Upper lobe of left lung (tissue), 6 donors: ENCODE measurements around the gene KCNQ4. TPM values are rescaled to one million over a fixed set of nuclear protein-coding genes. Genes with fewer than 3 reads are reported as not detected.

ENCODE experiments used
- ATAC-seq, 2 donors: fragments of 200-7000 bp; cut with Tn5 transposase; one replicate each; pipeline ENCODE4 v1.9.1; 2022; ENCODE audit warnings: mild to moderate bottlenecking in 2 of 2, moderate library complexity in 2 of 2; ENCODE audit not compliant: low FRiP score in 2 of 2
- DNase-seq, 2 donors: peaks; one replicate each; pipeline ENCODE4 v3.0.0-alpha.2; 2019 to 2020
- H3K27ac ChIP-seq, 4 donors: fragments of 200-600 bp; sonication (generic); one replicate each; pipeline ENCODE4 v1.5.1; 2016 to 2019
- H3K27me3 ChIP-seq, 4 donors: fragments of 200-600 bp; sonication (generic); one replicate each; pipeline ENCODE4 v1.5.1; 2017 to 2019
- H3K36me3 ChIP-seq, 4 donors: fragments of 200-600 bp; sonication (generic); one replicate each; pipeline ENCODE4 v1.5.1; 2016 to 2019
- H3K4me1 ChIP-seq, 4 donors: fragments of 200-600 bp; sonication (generic); one replicate each; pipeline ENCODE4 v1.5.1; 2018 to 2019
- H3K4me3 ChIP-seq, 4 donors: fragments of 200-600 bp; sonication (generic); one replicate each; pipeline ENCODE4 v1.5.1; 2017 to 2019; ENCODE audit warnings: mild to moderate bottlenecking in 2 of 4, moderate library complexity in 1 of 4
- H3K9me3 ChIP-seq, 4 donors: fragments of 200-600 bp; sonication (generic); one replicate each; pipeline ENCODE4 v1.5.1; 2018 to 2019
- CTCF ChIP-seq, 6 experiments: fragments of 450-650 bp in 4 of 6; fragments of 200-600 bp in 2 of 6; sonication (generic) in 2 of 6; IDR thresholded peaks; one replicate each; pipeline ENCODE4 v1.5.1; 2016 to 2019; ENCODE audit warnings: antibody characterized with exemption in 6 of 6
- EP300 ChIP-seq, 4 donors: sonication (generic); formaldehyde crosslinking; IDR thresholded peaks; one replicate each; pipeline ENCODE4 v1.5.1; 2017; ENCODE audit warnings: antibody characterized with exemption in 4 of 4, control low read depth in 2 of 4
- POLR2A ChIP-seq, 4 donors: fragments of 450-650 bp; IDR thresholded peaks; one replicate each; pipeline ENCODE4 v1.5.1; 2016 to 2017; ENCODE audit warnings: antibody characterized with exemption in 4 of 4, mild to moderate bottlenecking in 2 of 4
- POLR2AphosphoS5 ChIP-seq, 2 donors: sonication (generic); formaldehyde crosslinking; IDR thresholded peaks; one replicate each; pipeline ENCODE4 v1.5.1; 2017; ENCODE audit warnings: antibody characterized with exemption in 2 of 2
- WGBS, 2 donors: methylation state at CpG; one replicate each; pipeline ENCODE4 v1.1.5; 2017 to 2018; 5-methylcytosine and 5-hydroxymethylcytosine counted together
- total RNA-seq, 6 donors: library from RNA; depleted of rRNA in 4 of 6; stranded (reverse); fragments of >200 nt in 4 of 6; gene quantifications; one replicate each; pipeline versions ENCODE4 v1.1.0 to v1.2.1, GENCODE V29; 2016 to 2021
- donor health status: DM: no; HTN: no; CAD: no; lungs with moderate emphysema.
- donor health status: DM: no; HTN: yes; CAD: no; lungs with severe emphysema.

The KCNQ4 gene
- total RNA-seq, 6 donors from 2014 or later, result 0.44 to 0.89 (median 0.60) TPM; not detected in 1

GRCh38 chr1:40777224-40777970 lies 6.2 kb upstream of the KCNQ4 start:
- 96 to 98% methylated on average over 2 of the region's 2 CpGs for WGBS, 2 donors
- DNase-seq (no peak), ATAC-seq (no peak)
- Histone ChIP-seq H3K27ac (no peak overlapping the region), H3K36me3 (peaks cover 0 to 12% (median 5%) of the 10 kb centered on the region in 4 donors), H3K4me3 (no peak overlapping the region), H3K27me3 (no peaks in the 10 kb centered on the region), H3K9me3 (peaks cover 0 to 3% (median 0%) of the 10 kb centered on the region in 4 donors), H3K4me1 (peaks cover 2 to 13% (median 4%) of the 10 kb centered on the region in 4 donors)
- TF ChIP-seq POLR2AphosphoS5 (IDR thresholded peaks at IDR 0.05) (no peak), POLR2A (IDR thresholded peaks at IDR 0.05) (no peak), CTCF (IDR thresholded peaks at IDR 0.05) (no peak), EP300 (IDR thresholded peaks at IDR 0.05) (no peak)

DNA sequence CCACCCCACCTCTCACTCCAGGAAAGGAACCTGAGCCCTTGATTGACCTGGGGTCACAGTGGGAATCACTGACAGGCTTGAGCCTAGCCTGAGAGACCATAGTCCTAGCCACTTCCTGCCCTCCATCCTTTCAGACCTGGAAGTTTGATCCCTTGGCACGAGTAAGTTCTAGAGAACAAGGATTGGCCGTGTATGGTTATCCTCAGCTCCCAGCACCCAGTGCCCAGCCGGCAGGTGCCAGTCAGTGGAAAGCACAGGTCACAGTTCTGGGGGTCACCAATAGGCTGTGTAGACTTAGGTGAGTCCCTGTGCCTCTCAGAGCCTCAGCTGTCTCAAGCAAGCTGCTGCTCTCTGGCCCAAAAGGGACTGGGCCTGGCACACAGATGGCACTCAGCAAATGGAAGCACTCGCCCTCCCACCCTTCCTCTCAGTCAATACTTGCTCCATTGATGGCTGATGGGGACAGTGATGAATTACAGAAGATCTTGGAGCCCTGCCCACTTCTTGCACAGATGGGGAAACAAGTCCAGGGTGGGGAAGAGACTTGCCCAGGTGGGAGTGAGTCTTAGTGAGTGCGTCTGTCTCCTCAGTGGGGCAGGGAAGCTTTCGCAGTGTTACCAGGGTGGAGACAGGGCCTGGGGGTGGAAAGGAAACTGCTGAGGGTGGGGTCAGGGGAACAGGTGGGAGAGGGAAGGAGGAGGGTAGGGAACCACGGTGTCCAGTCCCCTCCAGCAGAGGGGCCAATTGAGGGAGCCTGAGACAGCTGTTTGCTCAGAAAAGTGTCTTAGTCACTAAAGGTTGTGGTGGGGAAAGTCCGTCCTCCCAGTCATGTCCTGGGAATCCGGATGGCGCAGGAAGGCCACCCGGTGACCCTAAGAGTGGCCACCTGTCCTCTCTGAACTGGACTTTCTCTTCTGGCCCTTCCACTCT lies 2.6 kb upstream of the KCNQ4 start:
- Histone ChIP-seq H3K27ac (no peak overlapping the region), H3K4me1 (peaks cover 16 to 23% (median 17%) of the 10 kb centered on the region in 4 donors), H3K9me3 (peaks cover 0 to 3% (median 0%) of the 10 kb centered on the region in 4 donors), H3K27me3 (no peaks in the 10 kb centered on the region), H3K4me3 (no peak overlapping the region), H3K36me3 (peaks cover 0 to 4% (median 1%) of the 10 kb centered on the region in 4 donors)
- no peak for TF ChIP-seq POLR2A (IDR thresholded peaks at IDR 0.05)
- no peak for TF ChIP-seq EP300 (IDR thresholded peaks at IDR 0.05)
- TF ChIP-seq POLR2AphosphoS5 (IDR thresholded peaks at IDR 0.05), result no peak
- ATAC-seq, result no peak
- no peak for DNase-seq
- 72 to 82% methylated on average over 11 of the region's 11 CpGs for WGBS, 2 donors

- DNase-seq (no peak), ATAC-seq (no peak)
- WGBS, 2 donors, result 95% methylated on average over 2 of the region's 2 CpGs
- no peaks in the 10 kb centered on the region for H3K36me3 ChIP-seq
- TF ChIP-seq CTCF (IDR thresholded peaks at IDR 0.05), result no peak
- no peak for TF ChIP-seq POLR2AphosphoS5 (IDR thresholded peaks at IDR 0.05)
- TF ChIP-seq EP300 (IDR thresholded peaks at IDR 0.05), result no peak
- no peak for TF ChIP-seq POLR2A (IDR thresholded peaks at IDR 0.05)
- no peak overlapping the region for H3K27ac ChIP-seq
- peaks cover 16 to 23% (median 17%) of the 10 kb centered on the region in 4 donors for H3K4me1 ChIP-seq
- H3K27me3 ChIP-seq, result no peaks in the 10 kb centered on the region
- H3K9me3 ChIP-seq, result peaks cover 0 to 3% (median 0%) of the 10 kb centered on the region in 4 donors
- H3K4me3 ChIP-seq, result no peak overlapping the region
These were observed 2.0 kb upstream of the KCNQ4 start for GRCh38 chr1:40781608-40781971.

DNA sequence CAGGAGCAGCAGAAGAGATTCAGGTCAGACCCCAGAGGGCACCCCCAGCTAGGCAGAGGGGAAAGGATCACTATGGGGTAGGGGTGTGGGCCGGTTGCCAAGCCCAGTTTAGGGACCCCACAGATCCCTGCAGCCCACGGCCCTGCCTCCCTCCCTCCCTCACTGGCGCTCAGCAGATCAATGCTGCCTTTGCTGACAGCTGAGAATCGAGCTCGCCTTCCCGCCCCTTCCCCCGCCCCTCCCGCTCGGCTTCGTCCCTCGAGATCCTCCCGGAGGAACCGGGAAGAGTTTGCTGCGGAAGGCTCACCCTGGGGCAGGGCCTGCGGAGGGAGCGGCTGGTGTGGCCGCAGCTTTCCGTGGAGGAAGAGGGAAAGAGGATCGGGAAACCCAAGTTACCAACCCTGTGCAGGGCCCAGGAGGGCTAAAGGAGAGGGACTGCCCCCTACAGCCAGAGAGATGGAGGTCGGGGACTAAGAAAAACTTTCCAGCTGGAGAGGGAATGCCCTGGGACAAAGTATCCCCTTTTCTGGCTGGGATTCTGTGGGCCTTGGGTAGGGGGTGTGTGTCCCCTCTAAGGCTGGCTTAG lies 1.1 kb upstream of the KCNQ4 start:
- no peak for DNase-seq
- H3K9me3 ChIP-seq, result no peaks in the 10 kb centered on the region
- TF ChIP-seq POLR2A (IDR thresholded peaks at IDR 0.05) (no peak), EP300 (IDR thresholded peaks at IDR 0.05) (no peak), CTCF (IDR thresholded peaks at IDR 0.05) (no peak), POLR2AphosphoS5 (IDR thresholded peaks at IDR 0.05) (no peak)
- no peaks in the 10 kb centered on the region for H3K27me3 ChIP-seq
- WGBS, 2 donors, result 16 to 18% methylated on average over 17 to 20 of the region's 20 CpGs
- no peaks in the 10 kb centered on the region for H3K36me3 ChIP-seq
- peaks cover 16 to 23% (median 17%) of the 10 kb centered on the region in 4 donors for H3K4me1 ChIP-seq
- H3K27ac ChIP-seq, result no peak overlapping the region
- H3K4me3 ChIP-seq, result peak overlapping the region in 2 of 4 donors; percentile 55 to 57
- peak in 1 of 2 donors; percentile 24 for ATAC-seq
